Fibroblast of lung (primary cell): Measurements from ENCODE around the gene LIN7C. TPM values are rescaled to one million over a fixed set of nuclear protein-coding genes. Genes with fewer than 3 reads are reported as not detected.

Experiments used
- DNase-seq, 2 donors: peaks; one replicate each; pipeline versions ENCODE4 v3.0.0 to v3.0.0-alpha.2; 2010; ENCODE audit warnings: low read depth in 2 of 2
- H2AFZ ChIP-seq: 2 replicates; pipeline ENCODE4 v1.5.1; 2012; ENCODE audit warnings: low read length, control low read depth, inconsistent platforms
- H3K27ac ChIP-seq: 2 replicates; pipeline ENCODE4 v1.5.1; 2011; ENCODE audit warnings: low read length, control low read depth; ENCODE audit not compliant: insufficient read depth
- H3K27me3 ChIP-seq: 2 replicates; pipeline ENCODE4 v1.5.1; 2011; ENCODE audit warnings: mild to moderate bottlenecking, low read length; ENCODE audit not compliant: control insufficient read depth, insufficient read depth
- H3K36me3 ChIP-seq: 2 replicates; pipeline ENCODE4 v1.5.1; 2011; ENCODE audit warnings: low read length; ENCODE audit not compliant: control insufficient read depth, insufficient read depth
- H3K4me1 ChIP-seq: 2 replicates; pipeline ENCODE4 v1.5.1; 2011; ENCODE audit warnings: low read length; ENCODE audit not compliant: control insufficient read depth, insufficient read depth; ENCODE audit errors: extremely low read depth
- H3K4me2 ChIP-seq: 2 replicates; pipeline ENCODE4 v1.5.1; 2011; ENCODE audit warnings: low read length, control low read depth; ENCODE audit not compliant: insufficient read depth; ENCODE audit errors: extremely low read depth
- H3K4me3 ChIP-seq, 4 experiments: fragments of 200-600 bp in 1 of 4; sonication (generic) in 1 of 4; replicated peaks in 1 of 4; 2 replicates each; pipeline ENCODE4 v1.5.1; 2011 to 2016; ENCODE audit warnings: low read length in 4 of 4, low read depth in 3 of 4, mild to moderate bottlenecking in 3 of 4, control low read depth in 2 of 4, inconsistent platforms in 1 of 4, mixed read lengths in 1 of 4; ENCODE audit not compliant: insufficient read depth in 1 of 4; ENCODE audit errors: control extremely low read depth in 1 of 4
- H3K79me2 ChIP-seq: 2 replicates; pipeline ENCODE4 v1.5.1; 2012; ENCODE audit warnings: mild to moderate bottlenecking, low read length, inconsistent platforms; ENCODE audit not compliant: control insufficient read depth, insufficient read depth
- H3K9ac ChIP-seq: 2 replicates; pipeline ENCODE4 v1.5.1; 2011; ENCODE audit warnings: mild to moderate bottlenecking, low read length, control low read depth; ENCODE audit not compliant: insufficient read depth
- H3K9me3 ChIP-seq: 2 replicates; pipeline ENCODE4 v1.5.1; 2012; ENCODE audit warnings: low read depth, low read length; ENCODE audit not compliant: control insufficient read depth, insufficient read depth
- H4K20me1 ChIP-seq: 2 replicates; pipeline ENCODE4 v1.5.1; 2011; ENCODE audit warnings: low read length; ENCODE audit not compliant: control insufficient read depth, insufficient read depth; ENCODE audit errors: extremely low read depth
- EZH2 ChIP-seq: IDR thresholded peaks from 2 replicates; pipeline ENCODE4 v1.5.1; 2012; ENCODE audit warnings: low read length, control low read depth, mild to moderate bottlenecking; ENCODE audit errors: missing control alignments
- polyA plus RNA-seq, 2 donors: library from polyadenylated mRNA; depleted of rRNA in 1 of 2; stranded (reverse) in 1 of 2; unstranded in 1 of 2; fragments of >200 nt; gene quantifications; 2 replicates each; pipeline ENCODE4 v1.2.1, GENCODE V29; 2011 to 2012; ENCODE audit warnings: missing spikeins in 1 of 2
- total RNA-seq: library from RNA; depleted of rRNA; stranded (reverse); fragments of >200 nt; gene quantifications from 2 replicates; pipeline ENCODE4 v1.2.1, GENCODE V29; 2014
- TF ChIP-seq, protein P1 (sequence below), 2 donors: IDR thresholded peaks in 1 of 2; conservative IDR thresholded peaks in 1 of 2; 1 replicate in 1 of 2; 2 replicates in 1 of 2; pipeline ENCODE4 v1.5.1; 2011 to 2012; ENCODE audit warnings: low read length in 2 of 2, control low read depth in 1 of 2, inconsistent platforms in 1 of 2, low read depth in 1 of 2, mild to moderate bottlenecking in 1 of 2

Gene LIN7C
- total and polyA plus RNA-seq, 2 donors (not counting 1 experiment from before 2014, with no cell fraction given), result 43.2 to 62.6 TPM

DNA sequence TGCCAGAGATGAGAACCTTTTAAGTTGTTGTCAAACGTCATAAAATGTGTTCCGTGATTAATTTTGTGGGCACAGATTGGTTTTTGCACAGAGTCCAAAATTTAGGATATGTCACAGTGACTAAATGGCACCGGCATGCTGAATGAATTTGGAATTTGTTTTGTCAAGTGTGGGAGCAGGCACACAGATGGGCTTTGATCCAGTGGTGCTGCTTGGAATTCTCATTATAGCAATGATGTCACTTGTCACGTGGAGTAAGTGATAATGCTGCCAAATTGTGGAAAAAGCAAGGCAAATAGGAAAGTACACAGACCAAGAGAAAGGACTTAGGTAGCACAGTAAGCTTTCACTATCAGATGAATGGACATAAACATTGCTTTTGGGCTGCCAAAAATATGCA lies 8.0 kb upstream of the LIN7C start:
- H2AFZ ChIP-seq, result no peak overlapping the region
- H3K27ac ChIP-seq, result no peak overlapping the region
- no peaks in the 10 kb centered on the region for H3K27me3 ChIP-seq
- DNase-seq, result peak; percentile 34 to 94
- H3K9ac ChIP-seq, result no peak overlapping the region
- no peaks in the 10 kb centered on the region for H3K79me2 ChIP-seq
- H3K9me3 ChIP-seq, result no peaks in the 10 kb centered on the region
- TF ChIP-seq, protein P1, sequence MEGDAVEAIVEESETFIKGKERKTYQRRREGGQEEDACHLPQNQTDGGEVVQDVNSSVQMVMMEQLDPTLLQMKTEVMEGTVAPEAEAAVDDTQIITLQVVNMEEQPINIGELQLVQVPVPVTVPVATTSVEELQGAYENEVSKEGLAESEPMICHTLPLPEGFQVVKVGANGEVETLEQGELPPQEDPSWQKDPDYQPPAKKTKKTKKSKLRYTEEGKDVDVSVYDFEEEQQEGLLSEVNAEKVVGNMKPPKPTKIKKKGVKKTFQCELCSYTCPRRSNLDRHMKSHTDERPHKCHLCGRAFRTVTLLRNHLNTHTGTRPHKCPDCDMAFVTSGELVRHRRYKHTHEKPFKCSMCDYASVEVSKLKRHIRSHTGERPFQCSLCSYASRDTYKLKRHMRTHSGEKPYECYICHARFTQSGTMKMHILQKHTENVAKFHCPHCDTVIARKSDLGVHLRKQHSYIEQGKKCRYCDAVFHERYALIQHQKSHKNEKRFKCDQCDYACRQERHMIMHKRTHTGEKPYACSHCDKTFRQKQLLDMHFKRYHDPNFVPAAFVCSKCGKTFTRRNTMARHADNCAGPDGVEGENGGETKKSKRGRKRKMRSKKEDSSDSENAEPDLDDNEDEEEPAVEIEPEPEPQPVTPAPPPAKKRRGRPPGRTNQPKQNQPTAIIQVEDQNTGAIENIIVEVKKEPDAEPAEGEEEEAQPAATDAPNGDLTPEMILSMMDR (conservative IDR thresholded peaks at IDR 0.05 in 1 of 2, IDR thresholded peaks at IDR 0.05 in 1 of 2; ENCODE audit: low read depth in 1 of 2, low read length in 2 of 2), result no peak
- TF ChIP-seq EZH2, result no peak
- H4K20me1 ChIP-seq, result no peaks in the 10 kb centered on the region
- H3K36me3 ChIP-seq, result no peaks in the 10 kb centered on the region
- no peaks in the 10 kb centered on the region for H3K4me1 ChIP-seq
- no peak overlapping the region for H3K4me2 ChIP-seq
- H3K4me3 ChIP-seq, result no peak overlapping the region

DNA sequence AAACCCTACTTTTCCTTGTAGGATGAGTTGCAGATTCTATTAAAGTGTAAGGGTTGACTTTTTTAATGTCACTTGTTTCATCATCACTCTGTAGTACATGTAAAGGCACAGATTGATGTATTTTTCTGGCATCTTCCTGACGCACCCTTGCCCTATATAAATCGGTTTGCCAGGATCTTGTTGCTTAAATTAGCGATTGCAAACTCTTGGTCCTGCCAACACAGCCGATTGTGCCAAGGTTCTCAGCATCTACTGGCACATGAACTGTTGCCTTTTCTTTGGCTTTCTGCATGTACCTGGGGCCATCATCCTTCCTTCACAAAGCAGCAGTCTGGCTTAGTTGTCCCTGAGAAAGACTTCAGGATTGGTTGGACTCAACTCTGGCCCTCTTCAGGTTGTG lies 7.5 kb upstream of the LIN7C start:
- Histone ChIP-seq H3K27ac (no peak overlapping the region), H3K36me3 (no peaks in the 10 kb centered on the region), H3K4me1 (no peaks in the 10 kb centered on the region), H3K9me3 (no peaks in the 10 kb centered on the region), H3K79me2 (no peaks in the 10 kb centered on the region), H4K20me1 (no peaks in the 10 kb centered on the region), H3K27me3 (no peaks in the 10 kb centered on the region), H3K4me3 (no peak overlapping the region), H2AFZ (no peak overlapping the region), H3K4me2 (no peak overlapping the region), H3K9ac (no peak overlapping the region)
- TF ChIP-seq EZH2, result no peak
- TF ChIP-seq, protein P1 (conservative IDR thresholded peaks at IDR 0.05 in 1 of 2, IDR thresholded peaks at IDR 0.05 in 1 of 2; ENCODE audit: low read depth in 1 of 2, low read length in 2 of 2), result no peak
- no peak for DNase-seq

- DNase-seq, result no peak
- Histone ChIP-seq H3K4me2 (no peak overlapping the region), H3K27me3 (no peaks in the 10 kb centered on the region)
Measured at GRCh38 chr11:27513389-27513788, 6.8 kb upstream of the LIN7C start.

More at GRCh38 chr11:27513389-27513788, 6.8 kb upstream of the LIN7C start:
- no peaks in the 10 kb centered on the region for H4K20me1 ChIP-seq
- no peaks in the 10 kb centered on the region for H3K9me3 ChIP-seq
- no peaks in the 10 kb centered on the region for H3K4me1 ChIP-seq
- TF ChIP-seq, protein P1 (conservative IDR thresholded peaks at IDR 0.05 in 1 of 2, IDR thresholded peaks at IDR 0.05 in 1 of 2; ENCODE audit: low read depth in 1 of 2, low read length in 2 of 2), result no peak
- no peak overlapping the region for H3K27ac ChIP-seq
- no peak overlapping the region for H2AFZ ChIP-seq
- no peaks in the 10 kb centered on the region for H3K79me2 ChIP-seq
- no peak overlapping the region for H3K9ac ChIP-seq
- H3K36me3 ChIP-seq, result no peaks in the 10 kb centered on the region
- H3K4me3 ChIP-seq, result no peak overlapping the region
